Mammary epithelial cell (primary cell): Measurements from ENCODE around the gene PDGFB.

Experiments
- CTCF ChIP-seq, 2 donors: IDR thresholded peaks in 1 of 2; conservative IDR thresholded peaks in 1 of 2; 2 replicates each; pipeline ENCODE4 v1.5.1; 2011 to 2012; ENCODE audit warnings: inconsistent platforms in 2 of 2, low read length in 2 of 2, mild to moderate bottlenecking in 2 of 2, control low read depth in 1 of 2, low read depth in 1 of 2; ENCODE audit not compliant: insufficient read depth in 1 of 2; ENCODE audit errors: extremely low read depth in 1 of 2
- EZH2 ChIP-seq: IDR thresholded peaks from 2 replicates; pipeline ENCODE4 v1.6.1; 2012; ENCODE audit warnings: low read length, inconsistent platforms, borderline replicate concordance

- TF ChIP-seq CTCF (conservative IDR thresholded peaks at IDR 0.05 in 1 of 2, IDR thresholded peaks at IDR 0.05 in 1 of 2; ENCODE audit: extremely low read depth in 1 of 2, insufficient read depth in 1 of 2, low read depth in 1 of 2, low read length in 2 of 2) (no peak), EZH2 (no peak)
These were observed 12.5 kb downstream of the PDGFB start for GRCh38 chr22:39232246-39232645.
